GM13976 (cell line): ENCODE measurements around the gene SUV39H1.

Experiments
- DNase-seq: peaks from one replicate; pipeline ENCODE4 v3.0.0; 2012; ENCODE audit warnings: low spot score
- CTCF ChIP-seq: IDR thresholded peaks from 2 replicates; pipeline ENCODE4 v1.5.1; 2012; ENCODE audit warnings: borderline replicate concordance, mild to moderate bottlenecking; ENCODE audit not compliant: insufficient read depth; ENCODE audit errors: extremely low read depth, missing control alignments, control extremely low read depth
- in situ Hi-C: fragments of 300-500 bp; cut with MboI; formaldehyde crosslinking; loops from one replicate; pipeline ENCODE4 v1.12.0; 2022; ENCODE audit warnings: low sequenced_read_pairs, mixed read lengths, inconsistent platforms; ENCODE audit not compliant: unreplicated experiment

Gene SUV39H1

GRCh38 chrX:48726596-48726995, 30.1 kb downstream of the SUV39H1 start:
- DNase-seq, result no peak
- in situ Hi-C loops, result no loop called here
- no peak for TF ChIP-seq CTCF

GRCh38 chrX:48728653-48729052, 32.1 kb downstream of the SUV39H1 start:
- in situ Hi-C loops, result no loop called here
- no peak for DNase-seq
- no peak for TF ChIP-seq CTCF

GRCh38 chrX:48736303-48736702, 39.8 kb downstream of the SUV39H1 start:
- no peak for TF ChIP-seq CTCF
- in situ Hi-C loops, result no loop called here
- no peak for DNase-seq

- in situ Hi-C loops, result no loop called here
- no peak for DNase-seq
- no peak for TF ChIP-seq CTCF
Measured at GRCh38 chrX:48736878-48737212, 40.3 kb downstream of the SUV39H1 start.

- no peak for TF ChIP-seq CTCF
- in situ Hi-C loops, result no loop called here
- peak; percentile 90 for DNase-seq
Measured at GRCh38 chrX:48737213-48737938, 40.8 kb downstream of the SUV39H1 start.

- DNase-seq, result no peak
- TF ChIP-seq CTCF, result no peak
Measured at GRCh38 chrX:48737940-48738339, 41.4 kb downstream of the SUV39H1 start.

More at GRCh38 chrX:48737940-48738339, 41.4 kb downstream of the SUV39H1 start:
- in situ Hi-C loops, result no loop called here
